Measurements from ENCODE around the gene COLGALT1.
"Not testable (repeated sequence)": the region's sequence is repeated elsewhere in the genome, so short reads cannot be mapped to it uniquely, and the experiment has no call there.

COLGALT1 gene

DNA sequence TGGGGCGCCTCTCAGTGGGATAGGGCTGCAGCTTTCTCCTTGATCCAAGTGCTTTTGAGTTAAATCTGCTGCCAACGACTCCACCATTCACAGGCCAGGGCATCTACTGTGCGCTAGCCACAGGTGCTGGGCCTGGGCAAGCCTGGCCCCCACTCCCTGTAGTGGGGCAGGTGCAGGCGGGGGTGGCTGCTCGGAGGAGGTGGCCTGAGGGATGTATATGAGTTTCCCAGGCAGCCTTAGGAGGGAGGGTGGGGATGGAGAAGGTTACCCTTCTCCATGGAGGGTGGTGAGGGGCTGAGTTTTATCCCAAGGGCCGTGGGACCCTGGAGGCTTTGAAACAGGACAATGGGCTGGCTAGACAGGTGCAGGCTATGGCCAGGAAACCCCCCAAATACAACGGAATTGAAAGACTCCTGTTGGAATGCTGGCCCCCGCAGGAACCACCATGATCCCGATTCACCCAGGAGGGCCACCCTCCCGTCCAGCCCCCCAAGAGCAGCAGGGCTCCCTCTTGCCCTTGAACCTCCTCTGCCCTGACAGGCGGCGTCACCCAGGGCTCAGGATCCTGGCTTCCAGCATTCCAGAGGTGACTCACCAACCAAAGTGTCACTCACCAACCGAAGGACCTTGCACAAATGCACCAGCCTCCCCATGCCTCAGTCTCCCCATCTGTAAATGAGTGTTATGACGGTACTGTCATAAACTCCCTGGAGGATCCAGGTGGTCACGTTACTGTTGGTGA is 39.9 kb upstream of the COLGALT1 start:
- no peaks in the 10 kb centered on the region for H3K27me3 ChIP-seq (replicated peaks in 2 of 5; ENCODE audit: control insufficient read depth in 4 of 5, insufficient read depth in 5 of 5, low read length in 4 of 5)
- no peak for DNase-seq
- 96% methylated on average over 8 of the region's 15 CpGs for WGBS (ENCODE audit: insufficient coverage)
- peaks cover 4 to 19% (median 13%) of the 10 kb centered on the region in 4 experiments for H3K4me1 ChIP-seq (ENCODE audit: control extremely low read depth in 1 of 4, control insufficient read depth in 4 of 4, insufficient read depth in 4 of 4, low read length in 3 of 4)
- H3K9me3 ChIP-seq (ENCODE audit: control extremely low read depth in 1 of 5, control insufficient read depth in 4 of 5, insufficient read depth in 2 of 5, low read depth in 1 of 5, low read length in 4 of 5) = peaks cover 2 to 14% (median 6%) of the 10 kb centered on the region in 5 experiments
- POLR2A ChIA-PET = no interaction called here
- H3K27ac ChIP-seq (ENCODE audit: insufficient read depth in 1 of 2, low read depth in 1 of 2, low read length in 2 of 2, poor library complexity in 1 of 2, severe bottlenecking in 2 of 2) = peak overlapping the region in 1 of 2 experiments; percentile 15
- CTCF ChIA-PET = interaction anchor here (1.7 to 2.6 kb wide), 2 partner anchors 14 to 43 kb away, joined by 4 to 5 read pairs; no protein-coding TSS in a partner anchor
- H3K36me3 ChIP-seq (ENCODE audit: control insufficient read depth in 4 of 4, insufficient read depth in 4 of 4, low read length in 3 of 4) = peaks cover 4 to 36% (median 20%) of the 10 kb centered on the region in 4 experiments
- H3K4me3 ChIP-seq (ENCODE audit: control insufficient read depth in 1 of 7, extremely low read depth in 1 of 7, insufficient read depth in 4 of 7, low read depth in 2 of 7, low read length in 6 of 7) = no peak overlapping the region

DNA sequence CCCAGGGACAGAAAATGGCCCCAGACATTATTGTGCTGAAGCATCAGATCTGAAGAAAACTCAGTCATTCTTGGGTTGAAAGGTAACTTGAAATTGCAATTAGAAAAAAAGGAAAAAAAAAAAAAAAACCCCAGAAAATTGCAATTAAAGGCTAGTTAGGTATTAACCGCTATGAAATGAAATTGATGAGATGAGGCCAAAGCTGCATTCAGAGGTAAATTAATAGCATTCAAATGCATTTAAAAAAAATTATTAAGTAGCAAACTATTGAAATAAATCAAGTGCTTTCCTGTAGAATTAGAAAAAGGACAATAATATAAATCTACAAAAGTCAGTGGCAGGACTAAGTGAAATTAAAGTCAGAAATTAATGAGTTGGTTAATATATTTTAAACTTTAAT is 37.6 kb upstream of the COLGALT1 start:
- peaks cover 2 to 14% (median 6%) of the 10 kb centered on the region in 5 experiments for H3K9me3 ChIP-seq (ENCODE audit: control extremely low read depth in 1 of 5, control insufficient read depth in 4 of 5, insufficient read depth in 2 of 5, low read depth in 1 of 5, low read length in 4 of 5)
- ChIA-PET POLR2A (interaction anchor here (0.5 kb wide), 1 partner anchor 22 kb away, joined by 3 read pairs; no protein-coding TSS in a partner anchor), CTCF (interaction anchor here (1.1 to 1.7 kb wide), 2 partner anchors 10 to 99 kb away, joined by 3 read pairs; no protein-coding TSS in a partner anchor)
- no peak overlapping the region for H3K27ac ChIP-seq (ENCODE audit: insufficient read depth in 1 of 2, low read depth in 1 of 2, low read length in 2 of 2, poor library complexity in 1 of 2, severe bottlenecking in 2 of 2)
- H3K27me3 ChIP-seq (replicated peaks in 2 of 5; ENCODE audit: control insufficient read depth in 4 of 5, insufficient read depth in 5 of 5, low read length in 4 of 5) = no peaks in the 10 kb centered on the region
- peaks cover 2 to 28% (median 12%) of the 10 kb centered on the region in 4 experiments for H3K4me1 ChIP-seq (ENCODE audit: control extremely low read depth in 1 of 4, control insufficient read depth in 4 of 4, insufficient read depth in 4 of 4, low read length in 3 of 4)
- H3K36me3 ChIP-seq (ENCODE audit: control insufficient read depth in 4 of 4, insufficient read depth in 4 of 4, low read length in 3 of 4) = peaks cover 4 to 44% (median 23%) of the 10 kb centered on the region in 4 experiments
- peak in 2 of 3 donors; percentile 31 to 46 for DNase-seq
- whole genome bisulfite sequencing (ENCODE audit: insufficient coverage) = no CpG with 5 or more reads among the region's 1 CpG
- H3K4me3 ChIP-seq (ENCODE audit: control insufficient read depth in 1 of 7, extremely low read depth in 1 of 7, insufficient read depth in 4 of 7, low read depth in 2 of 7, low read length in 6 of 7) = no peak overlapping the region

DNA sequence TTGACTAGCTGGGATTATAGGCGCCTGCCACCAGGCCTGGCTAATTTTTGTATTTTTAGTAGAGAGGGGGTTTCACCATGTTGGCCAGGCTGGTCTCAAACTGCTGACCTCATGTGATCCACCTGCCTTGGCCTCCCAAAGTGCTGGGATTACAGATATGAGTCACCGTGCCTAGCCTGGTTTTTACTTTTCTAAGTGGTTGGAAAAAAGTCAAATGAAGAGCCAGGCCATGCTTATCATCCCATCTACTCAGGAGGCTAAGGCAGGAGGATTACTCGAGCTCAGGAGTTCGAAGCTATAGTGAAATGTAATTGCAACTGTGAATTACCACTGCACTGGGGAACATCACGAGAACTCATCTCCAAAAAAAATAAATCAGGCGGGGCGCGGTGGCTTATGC is 36.8 kb upstream of the COLGALT1 start:
- peaks cover 4 to 28% (median 19%) of the 10 kb centered on the region in 4 experiments for H3K4me1 ChIP-seq (ENCODE audit: control extremely low read depth in 1 of 4, control insufficient read depth in 4 of 4, insufficient read depth in 4 of 4, low read length in 3 of 4)
- H3K27ac ChIP-seq (ENCODE audit: insufficient read depth in 1 of 2, low read depth in 1 of 2, low read length in 2 of 2, poor library complexity in 1 of 2, severe bottlenecking in 2 of 2); H3K4me3 ChIP-seq (ENCODE audit: control insufficient read depth in 1 of 7, extremely low read depth in 1 of 7, insufficient read depth in 4 of 7, low read depth in 2 of 7, low read length in 6 of 7); POLR2A ChIA-PET; H3K27me3 ChIP-seq (replicated peaks in 2 of 5; ENCODE audit: control insufficient read depth in 4 of 5, insufficient read depth in 5 of 5, low read length in 4 of 5); DNase-seq: not testable (repeated sequence)
- H3K36me3 ChIP-seq (ENCODE audit: control insufficient read depth in 4 of 4, insufficient read depth in 4 of 4, low read length in 3 of 4) = peaks cover 4 to 43% (median 23%) of the 10 kb centered on the region in 4 experiments
- WGBS (ENCODE audit: insufficient coverage) = 92% methylated on average over 4 of the region's 8 CpGs
- peaks cover 2 to 14% (median 6%) of the 10 kb centered on the region in 5 experiments for H3K9me3 ChIP-seq (ENCODE audit: control extremely low read depth in 1 of 5, control insufficient read depth in 4 of 5, insufficient read depth in 2 of 5, low read depth in 1 of 5, low read length in 4 of 5)
- CTCF ChIA-PET = interaction anchor here (1.1 to 1.7 kb wide), 3 partner anchors 9 to 100 kb away, joined by 3 read pairs; no protein-coding TSS in a partner anchor

DNA sequence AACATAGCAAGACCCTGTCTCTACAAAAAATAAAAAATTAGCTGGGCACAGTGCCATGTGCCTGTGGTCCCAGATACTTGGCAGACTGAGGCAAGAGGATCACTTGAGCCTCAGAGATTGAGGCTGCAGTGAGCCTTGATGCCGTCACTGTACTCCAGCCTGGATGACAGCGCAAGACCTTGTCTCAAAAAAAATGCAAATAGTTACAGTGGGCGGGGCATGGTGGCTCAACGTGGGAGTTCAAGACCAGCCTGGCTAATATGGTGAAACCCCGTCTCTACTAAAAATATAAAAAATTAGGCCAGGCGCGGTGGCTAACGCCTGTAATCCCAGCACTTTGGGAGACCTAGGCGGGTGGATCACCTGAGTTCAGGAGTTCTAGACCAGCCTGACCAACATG is 35.5 kb upstream of the COLGALT1 start:
- Histone ChIP-seq H3K27me3 (replicated peaks in 2 of 5; ENCODE audit: control insufficient read depth in 4 of 5, insufficient read depth in 5 of 5, low read length in 4 of 5) (no peaks in the 10 kb centered on the region), H3K4me1 (ENCODE audit: control extremely low read depth in 1 of 4, control insufficient read depth in 4 of 4, insufficient read depth in 4 of 4, low read length in 3 of 4) (peaks cover 4 to 29% (median 24%) of the 10 kb centered on the region in 4 experiments), H3K36me3 (ENCODE audit: control insufficient read depth in 4 of 4, insufficient read depth in 4 of 4, low read length in 3 of 4) (peaks cover 4 to 36% (median 23%) of the 10 kb centered on the region in 4 experiments), H3K4me3 (ENCODE audit: control insufficient read depth in 1 of 7, extremely low read depth in 1 of 7, insufficient read depth in 4 of 7, low read depth in 2 of 7, low read length in 6 of 7) (no peak overlapping the region), H3K27ac (ENCODE audit: insufficient read depth in 1 of 2, low read depth in 1 of 2, low read length in 2 of 2, poor library complexity in 1 of 2, severe bottlenecking in 2 of 2) (no peak overlapping the region), H3K9me3 (ENCODE audit: control extremely low read depth in 1 of 5, control insufficient read depth in 4 of 5, insufficient read depth in 2 of 5, low read depth in 1 of 5, low read length in 4 of 5) (peaks cover 2 to 14% (median 6%) of the 10 kb centered on the region in 5 experiments)
- no peak for DNase-seq
- POLR2A ChIA-PET = no interaction called here
- CTCF ChIA-PET = interaction anchor here (1.2 to 1.5 kb wide), 2 partner anchors 17 to 24 kb away, joined by 3 to 4 read pairs; no protein-coding TSS in a partner anchor
- WGBS (ENCODE audit: insufficient coverage) = 93% methylated on average over 9 of the region's 9 CpGs

DNA sequence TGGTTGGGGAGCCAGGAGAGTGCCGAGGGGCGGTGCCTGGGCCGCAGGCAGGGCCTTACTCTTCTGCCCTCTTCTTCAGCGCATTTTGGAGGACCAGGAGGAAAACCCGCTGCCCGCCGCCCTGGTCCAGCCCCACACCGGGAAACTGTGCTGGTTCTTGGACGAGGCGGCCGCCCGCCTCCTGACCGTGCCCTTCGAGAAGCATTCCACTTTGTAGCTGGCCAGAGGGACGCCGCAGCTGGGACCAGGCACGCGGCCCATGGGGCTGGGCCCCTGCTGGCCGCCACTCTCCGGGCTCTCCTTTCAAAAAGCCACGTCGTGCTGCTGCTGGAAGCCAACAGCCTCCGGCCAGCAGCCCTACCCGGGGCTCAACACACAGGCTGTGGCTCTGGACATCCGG is 34.6 kb upstream of the COLGALT1 start:
- WGBS (ENCODE audit: insufficient coverage) = 96% methylated on average over 18 of the region's 25 CpGs
- H3K4me3 ChIP-seq (ENCODE audit: control insufficient read depth in 1 of 7, extremely low read depth in 1 of 7, insufficient read depth in 4 of 7, low read depth in 2 of 7, low read length in 6 of 7) = no peak overlapping the region
- peaks cover 4 to 32% (median 25%) of the 10 kb centered on the region in 4 experiments for H3K4me1 ChIP-seq (ENCODE audit: control extremely low read depth in 1 of 4, control insufficient read depth in 4 of 4, insufficient read depth in 4 of 4, low read length in 3 of 4)
- peaks cover 4 to 28% (median 20%) of the 10 kb centered on the region in 4 experiments for H3K36me3 ChIP-seq (ENCODE audit: control insufficient read depth in 4 of 4, insufficient read depth in 4 of 4, low read length in 3 of 4)
- CTCF ChIA-PET = interaction anchor here (1.3 to 1.5 kb wide), 2 partner anchors 15 to 25 kb away, joined by 4 to 5 read pairs; no protein-coding TSS in a partner anchor
- H3K27me3 ChIP-seq (replicated peaks in 2 of 5; ENCODE audit: control insufficient read depth in 4 of 5, insufficient read depth in 5 of 5, low read length in 4 of 5) = no peaks in the 10 kb centered on the region
- POLR2A ChIA-PET = no interaction called here
- H3K27ac ChIP-seq (ENCODE audit: insufficient read depth in 1 of 2, low read depth in 1 of 2, low read length in 2 of 2, poor library complexity in 1 of 2, severe bottlenecking in 2 of 2) = no peak overlapping the region
- DNase-seq = no peak
- peaks cover 2 to 14% (median 6%) of the 10 kb centered on the region in 5 experiments for H3K9me3 ChIP-seq (ENCODE audit: control extremely low read depth in 1 of 5, control insufficient read depth in 4 of 5, insufficient read depth in 2 of 5, low read depth in 1 of 5, low read length in 4 of 5)

DNA sequence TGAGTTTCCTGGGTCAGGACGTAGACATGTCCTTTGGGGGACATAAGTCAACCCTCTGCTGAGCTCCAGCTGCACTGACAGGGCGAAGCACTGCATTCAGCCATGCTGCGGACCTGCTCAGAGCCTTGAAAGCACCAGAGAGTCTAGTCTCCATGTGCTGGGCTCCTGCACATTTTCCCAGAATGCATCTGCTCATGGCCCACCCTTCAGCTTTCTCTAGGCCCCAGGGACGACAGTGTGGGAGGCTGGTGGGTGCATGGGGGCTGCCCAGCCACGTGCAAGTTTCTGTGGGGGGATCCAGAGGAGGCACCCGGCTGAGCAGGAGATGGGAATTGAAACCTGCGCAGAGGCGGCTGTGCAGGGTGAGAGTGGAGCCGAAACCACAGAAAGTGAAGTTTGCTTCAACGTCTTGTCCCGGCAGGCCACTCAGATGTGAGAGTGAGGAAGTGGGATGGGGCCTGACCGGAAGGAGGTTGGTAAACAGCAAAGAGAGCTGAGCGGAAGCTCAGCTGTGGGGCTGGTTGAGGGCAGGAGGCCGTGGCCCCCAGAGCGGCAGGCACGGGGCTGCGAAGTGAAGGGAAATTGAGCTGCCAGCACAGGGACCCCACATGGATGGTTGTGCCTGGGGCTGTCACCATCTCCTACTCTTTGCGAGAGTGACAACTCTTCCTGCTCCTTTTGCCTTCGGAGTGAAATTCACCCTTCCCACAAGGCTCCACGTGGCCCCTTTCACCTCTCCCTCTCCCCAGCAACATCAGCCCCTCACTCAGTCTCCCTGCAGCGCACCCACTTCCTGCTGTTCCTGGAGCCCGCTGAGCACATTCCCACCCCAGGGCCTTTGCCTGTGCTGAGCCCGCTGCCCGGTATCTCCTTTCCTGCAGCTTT is 32.2 kb upstream of the COLGALT1 start:
- WGBS (ENCODE audit: insufficient coverage) = 8% methylated on average over 19 of the region's 24 CpGs
- H3K36me3 ChIP-seq (ENCODE audit: control insufficient read depth in 4 of 4, insufficient read depth in 4 of 4, low read length in 3 of 4) = peaks cover 0 to 12% (median 4%) of the 10 kb centered on the region in 4 experiments
- peak overlapping the region in 5 of 7 experiments; percentile 6 to 55 (median 31) for H3K4me3 ChIP-seq (ENCODE audit: control insufficient read depth in 1 of 7, extremely low read depth in 1 of 7, insufficient read depth in 4 of 7, low read depth in 2 of 7, low read length in 6 of 7)
- H3K27me3 ChIP-seq (replicated peaks in 2 of 5; ENCODE audit: control insufficient read depth in 4 of 5, insufficient read depth in 5 of 5, low read length in 4 of 5) = no peaks in the 10 kb centered on the region
- peaks cover 4 to 44% (median 28%) of the 10 kb centered on the region in 4 experiments for H3K4me1 ChIP-seq (ENCODE audit: control extremely low read depth in 1 of 4, control insufficient read depth in 4 of 4, insufficient read depth in 4 of 4, low read length in 3 of 4)
- CTCF ChIA-PET = interaction anchor here (1.0 to 3.2 kb wide), 7 partner anchors 9 to 59 kb away, joined by 3 to 16 read pairs (median 3); partner anchors contain the start of gene PGLS
- peak overlapping the region; percentile 0 to 32 for H3K27ac ChIP-seq (ENCODE audit: insufficient read depth in 1 of 2, low read depth in 1 of 2, low read length in 2 of 2, poor library complexity in 1 of 2, severe bottlenecking in 2 of 2)
- DNase-seq = peak; percentile 78 to 97 (median 95)
- H3K9me3 ChIP-seq (ENCODE audit: control extremely low read depth in 1 of 5, control insufficient read depth in 4 of 5, insufficient read depth in 2 of 5, low read depth in 1 of 5, low read length in 4 of 5) = peaks cover 0 to 2% (median 0%) of the 10 kb centered on the region in 5 experiments
- POLR2A ChIA-PET = interaction anchor here (1.0 to 1.6 kb wide), 2 partner anchors 11 to 16 kb away, joined by 10 to 13 read pairs; partner anchors contain the start of gene PGLS

Measured in common myeloid progenitor, CD34-positive (primary cell).